ENCODE data around the gene JPH2.
"Not testable (repeated sequence)": the region's sequence is repeated elsewhere in the genome, so short reads cannot be mapped to it uniquely, and the experiment has no call there.

Gene JPH2

DNA sequence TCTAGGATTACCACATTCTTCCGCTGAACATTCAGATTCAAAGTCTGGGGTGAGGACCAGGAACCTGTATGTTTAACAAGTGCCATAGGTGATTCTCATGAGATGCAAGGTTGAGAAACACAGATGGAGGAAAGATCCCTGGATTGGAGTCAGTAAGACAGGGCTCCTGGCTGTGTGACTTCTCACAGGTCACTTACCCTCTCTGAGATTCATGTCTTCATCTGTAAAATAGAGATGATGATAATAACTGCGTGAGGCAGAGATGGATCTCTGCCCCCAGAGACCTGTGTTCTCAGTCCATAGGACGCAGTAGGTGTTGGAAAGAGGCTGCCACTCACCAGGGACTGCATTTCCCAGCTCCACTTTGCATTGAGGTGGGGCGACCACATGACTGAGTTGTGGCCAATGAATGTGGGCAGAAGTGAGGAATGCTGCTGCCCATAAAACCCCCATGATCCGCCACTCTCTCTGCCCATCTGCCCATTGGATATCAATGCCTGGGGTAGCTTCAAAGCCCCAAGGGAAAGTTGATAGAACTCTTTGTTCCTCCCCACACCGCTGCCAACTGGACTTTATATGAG, 46.5 kb upstream of the JPH2 start:
- Histone ChIP-seq H3K27me3 (ENCODE audit: insufficient read depth, low read length, poor library complexity) (peaks cover 4% of the 10 kb centered on the region), H3K4me1 (ENCODE audit: insufficient read depth, low read length) (no peaks in the 10 kb centered on the region), H3K9ac (ENCODE audit: low read depth, low read length) (no peak overlapping the region), H3K4me2 (ENCODE audit: insufficient read depth, low read length) (no peak overlapping the region), H3K36me3 (ENCODE audit: insufficient read depth, low read length) (no peaks in the 10 kb centered on the region), H4K20me1 (ENCODE audit: insufficient read depth, low read length) (no peaks in the 10 kb centered on the region), H3K27ac (ENCODE audit: low read length) (no peak overlapping the region), H2AFZ (ENCODE audit: low read depth, low read length) (no peak overlapping the region), H3K4me3 (ENCODE audit: low read depth in 1 of 2, low read length in 2 of 2) (no peak overlapping the region), H3K79me2 (ENCODE audit: insufficient read depth, low read length) (no peaks in the 10 kb centered on the region), H3K9me3 (ENCODE audit: insufficient read depth, low read length, severe bottlenecking) (no peaks in the 10 kb centered on the region)
- TF ChIP-seq, protein P1, sequence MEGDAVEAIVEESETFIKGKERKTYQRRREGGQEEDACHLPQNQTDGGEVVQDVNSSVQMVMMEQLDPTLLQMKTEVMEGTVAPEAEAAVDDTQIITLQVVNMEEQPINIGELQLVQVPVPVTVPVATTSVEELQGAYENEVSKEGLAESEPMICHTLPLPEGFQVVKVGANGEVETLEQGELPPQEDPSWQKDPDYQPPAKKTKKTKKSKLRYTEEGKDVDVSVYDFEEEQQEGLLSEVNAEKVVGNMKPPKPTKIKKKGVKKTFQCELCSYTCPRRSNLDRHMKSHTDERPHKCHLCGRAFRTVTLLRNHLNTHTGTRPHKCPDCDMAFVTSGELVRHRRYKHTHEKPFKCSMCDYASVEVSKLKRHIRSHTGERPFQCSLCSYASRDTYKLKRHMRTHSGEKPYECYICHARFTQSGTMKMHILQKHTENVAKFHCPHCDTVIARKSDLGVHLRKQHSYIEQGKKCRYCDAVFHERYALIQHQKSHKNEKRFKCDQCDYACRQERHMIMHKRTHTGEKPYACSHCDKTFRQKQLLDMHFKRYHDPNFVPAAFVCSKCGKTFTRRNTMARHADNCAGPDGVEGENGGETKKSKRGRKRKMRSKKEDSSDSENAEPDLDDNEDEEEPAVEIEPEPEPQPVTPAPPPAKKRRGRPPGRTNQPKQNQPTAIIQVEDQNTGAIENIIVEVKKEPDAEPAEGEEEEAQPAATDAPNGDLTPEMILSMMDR (IDR thresholded peaks at IDR 0.05; ENCODE audit: borderline replicate concordance, extremely low read depth, low read length, poor library complexity, severe bottlenecking) = no peak
- no peak for DNase-seq
- no peak for ATAC-seq (ENCODE audit: insufficient read depth, low read depth)

DNA sequence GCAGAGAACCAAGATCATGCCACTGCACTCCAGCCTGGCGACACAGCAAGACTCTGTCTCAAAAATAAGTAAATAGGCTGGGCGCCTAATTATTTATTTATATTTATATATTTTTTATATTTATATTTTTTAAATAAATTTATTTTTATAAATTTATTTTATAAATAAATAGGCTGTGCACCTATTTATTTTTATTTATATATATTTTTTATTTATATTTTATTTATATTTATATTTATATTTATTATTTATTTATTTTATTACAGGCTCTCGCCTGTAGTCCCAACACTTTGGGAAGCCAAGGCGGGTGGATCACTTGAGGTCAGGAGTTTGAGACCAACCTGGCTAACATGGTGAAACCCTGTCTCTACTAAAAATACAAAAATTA, 45.5 kb upstream of the JPH2 start:
- not testable (repeated sequence) for H3K4me1 ChIP-seq (ENCODE audit: insufficient read depth, low read length); H3K27ac ChIP-seq (ENCODE audit: low read length); ATAC-seq (ENCODE audit: insufficient read depth, low read depth); H3K27me3 ChIP-seq (ENCODE audit: insufficient read depth, low read length, poor library complexity); H3K4me3 ChIP-seq (ENCODE audit: low read depth in 1 of 2, low read length in 2 of 2); H3K79me2 ChIP-seq (ENCODE audit: insufficient read depth, low read length); H4K20me1 ChIP-seq (ENCODE audit: insufficient read depth, low read length); H3K4me2 ChIP-seq (ENCODE audit: insufficient read depth, low read length); H3K36me3 ChIP-seq (ENCODE audit: insufficient read depth, low read length); H3K9me3 ChIP-seq (ENCODE audit: insufficient read depth, low read length, severe bottlenecking); H3K9ac ChIP-seq (ENCODE audit: low read depth, low read length); DNase-seq; H2AFZ ChIP-seq (ENCODE audit: low read depth, low read length)

DNA sequence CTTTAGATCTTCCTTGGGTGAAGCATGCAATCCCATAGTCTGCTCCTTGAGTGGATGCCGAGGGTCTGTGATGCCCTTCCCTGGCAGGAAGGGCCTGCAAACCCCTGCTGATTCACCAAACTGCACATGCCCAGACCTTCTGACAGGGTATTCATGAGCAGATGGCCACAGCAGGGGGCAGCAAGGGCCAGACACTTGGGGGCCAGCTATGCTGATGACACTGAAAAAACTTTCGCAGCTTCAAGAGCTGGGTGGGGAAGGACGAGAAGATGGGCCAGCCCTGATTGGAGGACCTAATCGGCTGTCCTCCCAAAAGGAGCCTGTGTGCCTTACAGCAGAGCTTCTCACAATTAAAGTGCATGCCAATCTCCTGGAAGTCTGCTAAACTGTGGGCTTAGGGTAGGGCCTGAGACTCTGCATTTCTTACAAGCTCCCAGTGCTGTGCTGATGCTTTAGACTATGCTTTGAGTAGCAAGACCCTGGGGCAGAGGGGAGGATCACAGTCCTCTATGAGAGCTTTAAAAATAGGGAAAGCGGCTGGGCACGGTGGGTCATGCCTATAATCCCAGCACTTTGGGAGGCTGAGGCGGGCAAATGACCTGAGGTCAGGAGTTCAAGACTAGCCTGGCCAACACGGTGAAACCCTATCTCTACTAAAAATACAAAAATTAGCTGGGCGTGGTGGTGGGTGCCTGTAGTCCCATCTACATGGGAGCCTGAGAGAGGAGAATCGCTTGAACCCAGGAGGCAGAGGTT, 44.9 kb upstream of the JPH2 start:
- no peak for DNase-seq
- no peak overlapping the region for H3K27ac ChIP-seq (ENCODE audit: low read length)
- TF ChIP-seq, protein P1 (IDR thresholded peaks at IDR 0.05; ENCODE audit: borderline replicate concordance, extremely low read depth, low read length, poor library complexity, severe bottlenecking) = no peak
- no peak for TF ChIP-seq EZH2 (IDR thresholded peaks at IDR 0.05; ENCODE audit: borderline replicate concordance, low read depth, low read length, severe bottlenecking)

DNA sequence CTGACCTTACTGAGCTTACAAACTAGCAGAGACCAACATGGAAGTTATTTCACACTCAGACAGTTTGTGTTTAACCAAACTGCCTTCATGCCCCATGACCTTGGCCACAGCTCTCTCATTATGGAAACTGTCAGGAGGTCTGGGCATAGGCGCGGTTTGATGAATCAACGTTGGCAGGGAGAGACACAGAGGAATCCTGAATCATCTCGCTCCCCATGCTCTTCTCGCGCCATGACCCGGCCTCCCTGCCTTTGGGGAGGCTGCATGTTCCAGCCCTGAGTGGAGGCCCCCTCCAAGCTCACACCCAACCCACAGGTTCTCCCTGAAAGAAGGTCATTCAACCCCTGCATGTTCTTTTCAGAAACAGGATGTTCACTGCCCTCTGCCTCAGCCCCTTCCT, 44.2 kb upstream of the JPH2 start:
- Histone ChIP-seq H3K4me3 (ENCODE audit: low read depth in 1 of 2, low read length in 2 of 2) (no peak overlapping the region), H3K79me2 (ENCODE audit: insufficient read depth, low read length) (no peaks in the 10 kb centered on the region), H3K4me2 (ENCODE audit: insufficient read depth, low read length) (no peak overlapping the region), H3K36me3 (ENCODE audit: insufficient read depth, low read length) (no peaks in the 10 kb centered on the region), H2AFZ (ENCODE audit: low read depth, low read length) (no peak overlapping the region), H3K9me3 (ENCODE audit: insufficient read depth, low read length, severe bottlenecking) (no peaks in the 10 kb centered on the region), H3K27me3 (ENCODE audit: insufficient read depth, low read length, poor library complexity) (peaks cover 4% of the 10 kb centered on the region), H3K27ac (ENCODE audit: low read length) (no peak overlapping the region), H3K9ac (ENCODE audit: low read depth, low read length) (no peak overlapping the region), H3K4me1 (ENCODE audit: insufficient read depth, low read length) (no peaks in the 10 kb centered on the region), H4K20me1 (ENCODE audit: insufficient read depth, low read length) (no peaks in the 10 kb centered on the region)
- no peak for DNase-seq
- no peak for ATAC-seq (ENCODE audit: insufficient read depth, low read depth)
- TF ChIP-seq, protein P1 (IDR thresholded peaks at IDR 0.05; ENCODE audit: borderline replicate concordance, extremely low read depth, low read length, poor library complexity, severe bottlenecking) = no peak
- no peak for TF ChIP-seq EZH2 (IDR thresholded peaks at IDR 0.05; ENCODE audit: borderline replicate concordance, low read depth, low read length, severe bottlenecking)

More for the DNA sequence above, 44.9 kb upstream of the JPH2 start:
- Histone ChIP-seq H2AFZ (ENCODE audit: low read depth, low read length) (no peak overlapping the region), H3K4me2 (ENCODE audit: insufficient read depth, low read length) (no peak overlapping the region), H3K36me3 (ENCODE audit: insufficient read depth, low read length) (no peaks in the 10 kb centered on the region), H4K20me1 (ENCODE audit: insufficient read depth, low read length) (no peaks in the 10 kb centered on the region), H3K79me2 (ENCODE audit: insufficient read depth, low read length) (no peaks in the 10 kb centered on the region), H3K9me3 (ENCODE audit: insufficient read depth, low read length, severe bottlenecking) (no peaks in the 10 kb centered on the region), H3K27me3 (ENCODE audit: insufficient read depth, low read length, poor library complexity) (peaks cover 4% of the 10 kb centered on the region), H3K9ac (ENCODE audit: low read depth, low read length) (no peak overlapping the region), H3K4me3 (ENCODE audit: low read depth in 1 of 2, low read length in 2 of 2) (no peak overlapping the region), H3K4me1 (ENCODE audit: insufficient read depth, low read length) (no peaks in the 10 kb centered on the region)
- no peak for ATAC-seq (ENCODE audit: insufficient read depth, low read depth)
